ENCODE measurements around the gene PARD3B.

DNA sequence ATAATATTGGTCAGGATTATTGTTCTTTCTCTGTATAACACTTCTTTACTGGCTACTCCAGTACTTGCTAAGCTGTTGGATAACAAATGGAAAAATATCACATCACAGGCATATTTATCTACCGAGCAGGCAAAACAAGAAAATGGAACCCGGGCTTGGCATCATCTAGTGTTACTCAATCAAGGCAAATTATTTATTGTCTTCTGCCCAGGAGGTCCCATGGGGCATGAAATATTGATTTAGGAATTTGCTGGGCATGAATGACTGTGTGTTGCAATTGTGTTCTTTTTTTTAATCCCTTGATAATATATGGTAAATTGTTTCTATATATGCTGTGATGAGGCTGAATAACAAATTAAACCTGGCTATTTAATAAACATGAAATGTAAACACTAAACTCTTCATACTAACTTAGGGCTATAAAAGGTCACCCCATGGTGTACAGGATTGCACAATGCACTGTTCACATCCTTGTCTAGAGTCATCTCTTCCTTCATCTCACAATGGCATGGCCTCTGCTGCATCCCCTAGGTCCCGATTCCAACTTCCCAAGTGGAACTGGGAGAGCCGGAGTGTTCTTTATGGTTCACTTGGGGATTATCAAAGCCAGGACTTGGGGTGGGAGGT is 2.2 kb upstream of the PARD3B start:
- no peak for TF ChIP-seq POLR2A (IDR thresholded peaks at IDR 0.05)
- TF ChIP-seq, protein P1, sequence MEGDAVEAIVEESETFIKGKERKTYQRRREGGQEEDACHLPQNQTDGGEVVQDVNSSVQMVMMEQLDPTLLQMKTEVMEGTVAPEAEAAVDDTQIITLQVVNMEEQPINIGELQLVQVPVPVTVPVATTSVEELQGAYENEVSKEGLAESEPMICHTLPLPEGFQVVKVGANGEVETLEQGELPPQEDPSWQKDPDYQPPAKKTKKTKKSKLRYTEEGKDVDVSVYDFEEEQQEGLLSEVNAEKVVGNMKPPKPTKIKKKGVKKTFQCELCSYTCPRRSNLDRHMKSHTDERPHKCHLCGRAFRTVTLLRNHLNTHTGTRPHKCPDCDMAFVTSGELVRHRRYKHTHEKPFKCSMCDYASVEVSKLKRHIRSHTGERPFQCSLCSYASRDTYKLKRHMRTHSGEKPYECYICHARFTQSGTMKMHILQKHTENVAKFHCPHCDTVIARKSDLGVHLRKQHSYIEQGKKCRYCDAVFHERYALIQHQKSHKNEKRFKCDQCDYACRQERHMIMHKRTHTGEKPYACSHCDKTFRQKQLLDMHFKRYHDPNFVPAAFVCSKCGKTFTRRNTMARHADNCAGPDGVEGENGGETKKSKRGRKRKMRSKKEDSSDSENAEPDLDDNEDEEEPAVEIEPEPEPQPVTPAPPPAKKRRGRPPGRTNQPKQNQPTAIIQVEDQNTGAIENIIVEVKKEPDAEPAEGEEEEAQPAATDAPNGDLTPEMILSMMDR (IDR thresholded peaks at IDR 0.05), result no peak
